Right renal pelvis (tissue), 4 donors: ENCODE data around the gene SDHA. TPM values are rescaled to one million over a fixed set of nuclear protein-coding genes. Genes with fewer than 3 reads are reported as not detected.
"Not testable (repeated sequence)": the region's sequence is repeated elsewhere in the genome, so short reads cannot be mapped to it uniquely, and the experiment has no call there.

ENCODE experiments used
- DNase-seq, 4 donors: peaks; one replicate each; pipeline ENCODE4 v3.0.0-alpha.2; 2013; ENCODE audit warnings: low read depth in 4 of 4, low spot score in 3 of 4, missing footprints in 1 of 4
- polyA plus RNA-seq, 4 donors: library from polyadenylated mRNA; unstranded; fragments of 120-200 nt; gene quantifications; one replicate each; pipeline ENCODE4 v1.2.1, GENCODE V29; 2013; ENCODE audit not compliant: insufficient read length in 4 of 4

The SDHA gene
- polyA plus RNA-seq, 4 donors, result 131 to 152 (median 142) TPM

DNA sequence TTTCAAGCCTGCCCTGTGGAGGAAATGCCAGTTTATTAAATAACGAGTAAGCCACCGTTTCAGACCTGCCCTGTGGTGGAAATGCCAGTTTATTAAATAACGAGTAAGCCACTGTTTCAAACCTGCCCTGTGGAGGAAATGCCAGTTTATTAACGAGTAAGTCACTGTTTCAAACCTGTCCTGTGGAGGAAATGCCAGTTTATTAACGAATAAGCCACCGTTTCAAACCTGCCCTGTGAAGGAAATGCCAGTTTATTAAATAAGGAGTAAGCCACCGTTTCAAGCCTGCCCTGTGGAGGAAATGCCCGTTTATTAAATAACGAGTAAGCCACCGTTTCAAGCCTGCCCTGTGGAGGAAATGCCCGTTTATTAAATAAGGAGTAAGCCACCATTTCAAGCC is 33.9 kb downstream of the SDHA start:
- not testable (repeated sequence) for DNase-seq

DNA sequence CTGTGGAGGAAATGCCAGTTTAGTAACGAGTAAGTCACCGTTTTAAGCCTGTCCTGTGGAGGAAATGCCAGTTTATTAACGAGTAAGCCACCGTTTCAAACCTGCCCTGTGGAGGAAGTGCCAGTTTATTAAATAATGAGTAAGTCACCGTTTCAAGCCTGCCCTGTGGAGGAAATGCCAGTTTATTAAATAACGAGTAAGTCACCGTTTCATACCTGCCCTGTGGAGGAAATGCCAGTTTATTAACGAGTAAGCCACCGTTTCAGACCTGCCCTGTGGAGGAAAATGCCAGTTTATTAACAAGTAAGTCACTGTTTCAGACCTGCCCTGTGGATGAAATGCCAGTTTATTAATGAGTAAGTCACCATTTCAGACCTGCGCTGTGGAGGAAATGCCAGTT is 34.4 kb downstream of the SDHA start:
- no peak for DNase-seq

DNA sequence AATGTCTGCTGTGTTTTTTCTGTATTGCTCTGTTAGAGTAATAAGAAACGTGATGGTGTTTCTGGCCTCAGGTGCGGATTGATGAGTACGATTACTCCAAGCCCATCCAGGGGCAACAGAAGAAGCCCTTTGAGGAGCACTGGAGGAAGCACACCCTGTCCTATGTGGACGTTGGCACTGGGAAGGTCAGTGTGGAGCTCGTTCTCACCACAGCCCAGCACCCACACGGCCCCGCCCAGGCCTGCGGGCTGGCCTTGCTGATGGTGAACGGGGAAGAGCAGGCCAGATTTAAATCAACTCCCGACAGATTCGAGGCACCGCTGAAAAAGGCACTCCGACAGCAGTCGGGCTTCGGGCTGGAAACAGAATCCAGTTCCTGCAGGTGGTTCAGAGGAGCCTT is 36.2 kb downstream of the SDHA start:
- not testable (repeated sequence) for DNase-seq

DNA sequence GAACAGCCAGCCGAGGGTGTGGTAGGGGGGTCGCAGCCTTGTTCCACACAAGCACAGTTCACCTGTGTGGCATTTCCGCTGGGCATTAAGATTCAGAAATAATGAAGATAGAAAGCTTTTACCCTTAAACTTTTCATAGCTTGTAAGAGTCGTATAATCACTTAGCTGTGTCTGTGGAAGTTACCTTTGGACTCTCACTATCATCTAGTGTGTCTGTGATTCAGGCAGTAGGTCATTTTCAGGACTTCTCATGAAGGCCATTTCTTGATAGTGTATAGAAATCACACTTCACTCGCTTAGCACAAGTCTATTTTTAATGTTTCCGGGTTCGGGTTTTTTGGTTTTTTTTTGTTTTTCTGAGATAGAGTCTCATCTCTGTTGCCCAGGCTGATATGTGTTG is 37.0 kb downstream of the SDHA start:
- DNase-seq, result not testable (repeated sequence)

DNA sequence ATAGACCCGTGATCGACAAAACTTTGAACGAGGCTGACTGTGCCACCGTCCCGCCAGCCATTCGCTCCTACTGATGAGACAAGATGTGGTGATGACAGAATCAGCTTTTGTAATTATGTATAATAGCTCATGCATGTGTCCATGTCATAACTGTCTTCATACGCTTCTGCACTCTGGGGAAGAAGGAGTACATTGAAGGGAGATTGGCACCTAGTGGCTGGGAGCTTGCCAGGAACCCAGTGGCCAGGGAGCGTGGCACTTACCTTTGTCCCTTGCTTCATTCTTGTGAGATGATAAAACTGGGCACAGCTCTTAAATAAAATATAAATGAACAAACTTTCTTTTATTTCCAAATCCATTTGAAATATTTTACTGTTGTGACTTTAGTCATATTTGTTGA is 38.2 kb downstream of the SDHA start:
- not testable (repeated sequence) for DNase-seq

DNA sequence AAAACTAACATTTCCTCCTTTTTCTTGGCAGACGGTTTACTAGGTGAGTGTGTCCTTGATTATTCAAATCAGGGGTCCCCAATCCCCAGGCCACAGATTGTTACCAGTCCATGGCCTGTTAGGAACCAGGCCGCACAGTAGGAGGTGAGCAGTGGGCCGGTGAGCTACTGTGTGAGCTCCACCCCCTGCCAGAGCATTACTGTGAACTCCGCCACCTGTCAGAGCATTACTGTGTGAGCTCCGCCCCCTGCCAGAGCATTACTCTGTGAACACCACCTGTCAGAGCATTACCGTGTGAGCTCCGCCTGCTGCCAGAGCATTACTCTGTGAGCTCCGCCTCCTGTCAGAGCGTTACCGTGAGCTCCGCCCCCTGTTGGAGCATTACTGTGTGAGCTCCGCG is 39.0 kb downstream of the SDHA start:
- DNase-seq, result no peak

DNA sequence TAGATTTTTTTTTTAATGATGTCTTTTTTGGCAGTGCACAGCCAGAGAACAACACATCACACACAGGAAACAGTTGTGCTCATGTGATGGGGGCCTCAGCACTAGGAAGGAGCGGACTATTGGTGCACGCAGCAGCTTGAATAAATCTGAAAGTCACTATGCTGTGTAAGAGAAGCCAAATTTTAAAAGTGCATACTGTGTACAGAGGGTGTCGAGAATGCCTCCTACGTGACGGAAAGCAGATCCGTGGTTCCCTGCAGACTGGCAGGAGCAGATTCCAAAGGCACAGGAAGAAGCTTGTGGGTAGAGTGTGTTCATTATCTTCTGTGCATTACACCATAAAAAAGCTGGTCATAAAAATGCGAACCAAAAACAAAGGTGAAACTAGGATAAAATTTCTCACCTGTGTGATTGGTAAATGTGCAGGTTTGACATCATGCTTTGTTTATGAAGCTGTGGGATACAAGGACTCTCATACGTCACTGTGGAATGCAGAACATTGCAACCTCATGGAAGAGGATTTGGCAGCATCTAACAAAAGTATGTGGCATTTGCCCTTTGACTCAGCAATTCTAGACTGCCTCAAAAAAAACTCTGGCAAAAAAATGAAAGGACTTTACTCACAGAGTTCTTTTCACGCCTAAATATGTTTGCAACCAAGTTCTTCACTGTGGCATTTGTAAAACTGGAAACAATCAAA is 45.3 kb downstream of the SDHA start:
- not testable (repeated sequence) for DNase-seq

DNA sequence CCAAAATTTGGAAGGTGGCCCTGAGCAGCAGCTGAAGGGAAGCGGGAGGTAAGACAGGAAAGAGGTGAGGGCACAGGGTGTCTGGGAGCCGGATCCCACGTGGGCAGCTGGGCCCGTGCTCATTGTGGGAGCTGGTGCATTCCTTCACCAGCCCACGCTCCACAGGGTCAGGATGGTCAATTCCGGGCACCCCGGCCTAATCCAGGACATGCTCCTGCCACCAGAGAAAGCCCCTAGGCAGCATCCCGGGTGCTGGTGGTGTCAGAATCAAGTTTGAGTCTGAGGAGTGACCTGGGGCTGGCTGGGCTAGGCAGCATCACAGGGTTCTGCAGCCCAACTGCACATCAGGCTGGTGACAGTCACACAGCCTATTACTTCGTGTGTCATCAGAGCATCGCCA is 46.2 kb downstream of the SDHA start:
- no peak for DNase-seq

DNA sequence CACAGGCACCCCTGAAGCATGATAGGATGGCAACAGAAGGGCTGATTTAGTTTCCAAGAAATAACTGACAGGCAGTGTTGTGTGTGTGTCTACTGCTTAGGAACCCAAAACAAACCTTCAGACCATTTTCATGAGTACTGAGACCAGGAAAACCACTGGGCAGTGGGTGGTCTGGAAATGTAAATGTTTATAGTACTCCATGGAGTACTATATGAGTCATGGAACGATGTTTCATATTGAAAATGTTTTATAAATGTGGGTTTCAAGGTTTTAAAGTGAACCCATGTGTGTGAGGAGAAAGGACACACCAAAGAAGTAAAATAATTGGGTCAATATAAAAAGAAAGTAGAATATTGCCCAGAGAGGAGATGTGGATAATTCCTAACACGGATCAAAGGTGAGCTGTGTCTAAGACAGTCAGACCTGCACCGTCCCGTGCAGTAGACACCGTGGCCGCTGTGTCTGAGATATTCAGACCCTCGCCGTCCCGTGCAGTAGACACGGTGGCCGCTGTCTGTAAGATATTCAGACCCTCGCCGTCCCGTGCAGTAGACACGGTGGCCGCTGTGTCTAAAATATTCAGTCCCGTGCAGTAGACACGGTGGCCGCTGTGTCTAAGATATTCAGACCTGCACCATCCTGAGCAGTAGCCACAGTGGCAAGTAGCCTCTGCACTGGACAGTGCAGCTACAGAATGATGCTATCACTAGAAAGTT is 48.3 kb downstream of the SDHA start:
- DNase-seq, result not testable (repeated sequence)

DNA sequence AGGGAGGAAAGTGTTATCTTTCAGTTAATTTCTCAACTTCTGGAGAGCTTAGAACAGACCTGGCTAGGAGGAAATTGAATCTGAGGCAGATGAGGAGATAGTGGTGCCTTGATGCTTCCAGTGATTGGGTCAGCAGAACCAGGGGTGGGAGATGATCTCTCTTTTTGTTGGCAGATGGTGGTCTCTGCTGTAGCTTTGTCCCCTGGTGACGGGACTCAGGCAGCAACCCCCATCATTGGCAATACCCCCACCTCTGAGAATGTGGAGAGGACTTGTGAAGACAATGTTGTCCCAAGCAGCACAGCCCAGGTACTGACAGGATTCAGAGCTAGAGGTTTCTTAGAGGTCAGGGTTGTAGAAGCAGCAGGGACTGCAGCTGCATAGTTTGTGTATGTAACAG is 49.6 kb downstream of the SDHA start:
- DNase-seq, result no peak

DNA sequence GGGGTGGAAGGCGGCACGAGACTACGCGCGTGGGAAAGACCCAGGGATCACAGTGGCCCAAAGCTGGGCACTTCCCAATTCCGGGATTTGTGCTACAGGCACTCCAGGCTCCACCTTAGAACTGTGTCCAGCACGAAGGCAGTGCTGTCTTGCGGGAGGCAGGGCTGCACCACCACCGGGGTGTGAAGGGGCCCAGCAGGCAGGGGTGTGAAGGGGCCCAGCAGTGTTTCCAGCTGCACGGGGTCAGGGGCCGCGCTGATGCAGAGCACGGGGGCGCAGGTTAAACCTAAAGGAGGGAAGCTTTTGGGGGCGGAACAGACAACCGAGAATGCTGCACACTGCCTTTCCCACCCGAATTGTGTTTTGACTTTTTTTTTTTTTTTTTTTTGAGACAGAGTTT is 52.2 kb downstream of the SDHA start:
- DNase-seq, result no peak

DNA sequence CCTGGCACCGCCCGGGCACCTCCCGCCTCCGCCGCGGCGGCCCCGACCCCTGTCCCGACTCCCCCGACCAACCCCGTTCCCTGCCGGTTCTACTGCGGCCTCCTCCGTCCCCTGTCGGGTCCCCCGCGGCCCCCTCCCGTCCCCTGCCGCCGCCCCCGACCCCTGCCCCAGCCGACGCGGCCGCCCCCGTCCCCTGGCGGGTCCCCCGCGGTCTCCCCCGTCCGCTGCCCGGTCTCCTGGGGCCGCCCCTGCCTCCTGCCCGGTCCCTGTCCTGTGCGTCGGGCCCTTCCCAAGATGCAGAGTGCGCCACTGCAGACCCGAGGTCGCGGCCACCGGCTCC is 53.7 kb downstream of the SDHA start:
- not testable (repeated sequence) for DNase-seq

DNA sequence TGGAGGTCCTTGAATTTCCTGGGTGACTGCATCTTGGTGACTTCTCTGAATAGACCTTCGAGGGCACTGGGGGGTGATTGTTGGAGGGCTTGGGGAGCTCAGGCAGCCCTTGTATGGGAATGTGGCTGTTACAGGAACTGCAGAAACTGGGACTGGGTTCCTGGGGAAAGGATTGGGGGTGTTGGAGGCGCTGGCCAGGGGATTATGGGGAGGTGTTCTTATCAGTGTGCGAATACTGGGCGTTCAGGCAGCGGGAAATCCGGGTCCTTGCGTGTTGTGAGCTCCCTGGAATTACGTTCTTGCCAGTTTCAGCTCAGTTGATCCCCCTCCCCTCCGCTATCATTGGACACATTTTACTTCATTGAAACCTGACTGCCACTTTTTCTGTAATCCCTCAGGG is 55.0 kb downstream of the SDHA start:
- DNase-seq, result not testable (repeated sequence)

DNA sequence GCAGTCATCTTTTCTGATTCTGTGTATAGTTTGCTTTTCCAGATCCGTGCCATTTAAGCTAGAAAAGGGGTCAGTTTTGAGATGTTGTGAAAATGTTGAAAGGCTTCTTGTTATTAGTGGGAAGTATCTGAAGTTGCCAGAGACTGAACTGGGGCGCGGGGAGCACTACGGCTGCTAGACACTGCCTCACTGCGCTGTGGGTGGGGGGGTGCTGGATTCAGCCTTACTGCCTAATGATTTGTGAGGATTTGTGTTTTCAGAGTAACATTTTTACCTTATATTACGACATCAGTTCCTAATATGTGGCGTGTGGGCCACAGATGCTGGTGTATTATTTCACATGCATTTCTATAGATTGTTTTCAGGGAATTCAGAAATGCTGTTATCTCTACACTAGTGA is 55.4 kb downstream of the SDHA start:
- DNase-seq, result not testable (repeated sequence)

DNA sequence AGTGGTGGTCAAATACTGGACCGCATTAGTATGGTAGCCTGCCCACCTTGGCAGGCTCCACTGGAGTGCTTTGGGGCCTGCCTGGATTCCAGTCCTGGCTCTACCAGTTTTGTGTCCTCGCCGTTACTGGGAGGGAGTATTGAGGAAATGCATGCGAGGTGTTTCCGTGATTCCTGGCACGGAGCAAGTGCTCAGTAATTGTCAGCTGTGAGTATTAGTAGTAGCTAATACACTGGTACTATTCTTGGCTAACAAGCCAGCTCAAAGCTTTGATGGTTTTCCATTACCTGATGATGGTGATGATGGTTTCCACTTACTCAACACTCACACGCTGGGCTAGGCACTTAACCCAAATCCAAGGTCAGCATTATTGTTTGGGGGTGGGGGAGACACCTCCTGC is 56.2 kb downstream of the SDHA start:
- DNase-seq, result not testable (repeated sequence)

DNA sequence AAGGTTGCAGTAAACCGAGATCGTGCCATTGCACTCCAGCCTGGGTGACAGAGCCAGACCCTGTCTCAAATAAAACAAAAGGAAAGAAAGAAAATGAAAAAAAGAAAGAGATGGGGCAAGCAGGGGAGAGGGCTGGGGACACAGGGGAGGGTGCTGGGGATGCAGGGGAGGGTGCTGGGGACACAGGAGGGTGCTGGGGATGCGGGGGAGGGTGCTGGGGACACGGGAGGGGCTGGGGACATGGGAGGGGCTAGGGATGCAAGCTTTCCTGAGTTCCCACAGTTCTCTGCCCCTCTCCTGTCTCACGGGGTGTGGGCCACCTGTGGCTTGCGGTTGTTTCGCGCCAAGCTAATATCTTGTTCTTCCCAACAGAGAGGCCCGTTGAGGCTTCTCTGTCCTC is 60.5 kb downstream of the SDHA start:
- DNase-seq, result no peak

DNA sequence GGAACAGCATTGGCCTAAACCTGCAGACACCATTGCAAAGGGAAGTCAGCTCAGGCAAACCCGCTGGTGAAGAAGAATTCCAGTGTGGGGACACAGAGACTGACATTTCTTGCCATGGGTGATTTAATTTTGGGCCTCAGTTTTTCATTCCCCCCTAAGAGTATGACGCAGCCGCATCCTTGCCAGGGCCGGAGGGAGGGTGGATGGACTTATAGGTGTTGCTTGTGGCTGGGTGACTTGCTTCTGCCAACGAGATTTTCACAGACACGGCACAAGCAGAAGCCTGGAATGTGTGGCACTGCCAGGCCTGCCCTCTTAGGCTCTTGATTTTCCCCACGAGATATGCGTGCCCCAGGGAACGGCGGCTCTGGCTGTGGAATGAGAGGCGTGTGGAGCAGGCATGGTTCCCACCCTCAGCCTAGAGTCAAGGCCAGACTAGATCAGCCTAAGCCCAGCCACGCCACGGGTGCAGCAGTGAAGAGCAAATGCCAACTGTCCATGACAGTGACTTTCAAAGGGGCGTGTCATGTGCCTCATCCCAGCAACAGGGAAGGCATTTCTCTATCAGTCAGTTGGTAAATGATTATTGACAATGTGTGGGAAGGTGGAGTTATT is 61.0 kb downstream of the SDHA start:
- not testable (repeated sequence) for DNase-seq

DNA sequence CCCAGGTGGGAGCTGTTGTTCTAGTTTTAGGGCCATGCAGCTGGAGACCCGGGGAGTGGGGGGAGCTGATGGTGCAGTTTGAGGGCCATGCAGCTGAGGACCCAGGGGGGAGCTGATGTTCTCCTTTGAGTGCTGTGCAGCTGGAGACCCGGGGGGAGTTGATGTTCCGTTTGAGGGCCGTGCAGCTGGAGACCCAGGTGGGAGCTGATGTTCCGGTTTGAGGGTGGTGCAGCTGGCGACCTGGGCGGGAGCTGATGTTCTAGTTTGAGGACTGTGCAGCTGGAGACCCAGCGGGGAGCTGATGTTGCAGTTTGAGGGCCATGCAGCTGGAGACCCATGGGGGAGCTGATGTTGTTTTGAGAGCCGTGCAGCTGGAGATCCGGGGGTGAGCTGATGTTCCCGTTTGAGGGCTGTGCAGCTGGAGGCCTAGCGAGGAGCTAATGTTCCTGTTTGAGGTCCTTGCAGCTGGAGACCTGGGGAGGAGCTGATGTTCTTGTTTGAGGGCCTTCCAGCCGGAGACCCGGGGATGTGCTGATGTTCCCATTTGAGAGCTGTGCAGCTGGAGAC is 68.0 kb downstream of the SDHA start:
- DNase-seq, result no peak

DNA sequence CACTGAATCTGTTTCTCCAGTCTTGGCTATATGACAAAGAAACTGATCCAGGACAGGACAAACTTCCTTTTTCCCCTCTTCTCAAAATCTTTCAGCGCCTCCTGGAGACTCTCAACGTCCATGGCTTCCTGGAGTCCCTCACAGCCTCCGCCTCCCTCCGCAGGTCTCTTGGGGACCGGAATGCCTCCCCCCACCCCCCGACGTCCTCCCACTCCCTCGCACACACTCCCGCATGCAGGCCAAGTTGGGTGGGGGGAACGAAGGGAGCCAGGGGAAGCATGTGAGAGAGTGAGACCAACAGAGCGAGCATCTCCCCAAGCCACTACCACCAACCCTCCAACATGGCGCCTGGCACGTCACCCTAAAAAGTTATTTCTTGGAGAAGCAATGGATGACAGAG is 72.1 kb downstream of the SDHA start:
- DNase-seq, result not testable (repeated sequence)

DNA sequence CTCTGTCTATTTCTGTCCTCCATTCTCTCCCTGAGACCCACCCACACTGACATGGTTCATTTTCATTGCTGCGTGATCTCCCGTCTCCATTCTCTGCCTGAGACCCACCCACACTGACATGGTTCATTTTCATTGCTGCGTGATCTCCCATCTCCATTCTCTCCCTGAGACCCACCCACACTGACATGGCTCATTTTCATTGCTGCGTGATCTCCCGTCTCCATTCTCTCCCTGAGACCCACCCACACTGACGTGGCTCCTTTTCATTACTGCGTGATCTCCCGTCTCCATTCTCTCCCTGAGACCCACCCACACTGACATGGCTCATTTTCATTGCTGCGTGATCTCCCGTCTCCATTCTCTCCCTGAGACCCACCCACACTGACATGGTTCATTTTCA is 73.2 kb downstream of the SDHA start:
- DNase-seq, result not testable (repeated sequence)

DNA sequence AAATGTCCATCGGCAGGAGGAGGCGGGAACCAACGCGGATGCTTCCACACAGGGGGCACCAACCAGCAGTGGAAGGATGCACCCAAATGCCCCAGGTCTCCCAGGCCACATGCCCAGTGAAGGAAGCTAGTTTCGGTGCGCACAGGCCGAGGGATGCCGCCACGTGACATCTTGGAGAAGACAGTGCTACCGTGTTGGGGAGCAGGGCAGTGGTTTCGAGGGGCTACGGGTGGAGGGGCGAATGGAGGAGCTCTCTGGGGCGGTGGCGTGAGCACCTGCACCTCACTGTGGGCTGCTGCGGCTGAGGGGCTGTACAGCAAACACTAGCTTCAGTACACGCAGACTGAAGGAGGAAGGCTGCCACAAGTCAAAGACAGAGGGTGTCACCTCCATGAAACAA is 76.7 kb downstream of the SDHA start:
- not testable (repeated sequence) for DNase-seq

DNA sequence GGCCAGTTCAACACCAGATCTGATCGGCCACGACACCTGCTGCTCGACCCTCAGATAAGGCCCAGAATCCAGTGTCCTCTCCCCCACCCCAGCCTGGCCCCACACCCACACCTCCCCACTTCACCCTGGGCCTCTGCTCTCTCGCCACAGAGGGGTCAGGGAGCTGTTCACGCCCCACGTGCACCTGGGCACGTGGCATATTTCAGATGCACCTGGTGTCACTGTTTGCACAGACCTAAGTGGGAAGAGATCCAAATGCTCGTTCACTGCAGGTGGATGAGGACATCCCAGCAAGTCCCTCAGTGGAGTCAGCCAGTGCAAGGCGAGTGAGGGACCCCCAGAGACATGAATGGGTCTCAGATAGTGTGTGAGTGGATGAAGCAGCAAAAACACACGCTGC is 78.1 kb downstream of the SDHA start:
- DNase-seq, result not testable (repeated sequence)
